GM19463 (cell line): ENCODE results near the gene VPS35.
"Not testable (repeated sequence)": the region's sequence is repeated elsewhere in the genome, so short reads cannot be mapped to it uniquely, and the experiment has no call there.

Experiments
- ATAC-seq: cut with Tn5 transposase; IDR thresholded peaks from one replicate; pipeline ENCODE4 v1.9.1; 2021; ENCODE audit warnings: mild to moderate bottlenecking, moderate library complexity; ENCODE audit not compliant: unreplicated experiment

VPS35 gene

GRCh38 chr16:46713634-46714033 lies 24.7 kb upstream of the VPS35 start:
- ATAC-seq = no peak

- no peak for ATAC-seq
Observed at GRCh38 chr16:46712911-46713310, 23.9 kb upstream of the VPS35 start.

GRCh38 chr16:46711106-46712058 lies 22.4 kb upstream of the VPS35 start:
- ATAC-seq = no peak

- no peak for ATAC-seq
Observed at GRCh38 chr16:46709469-46710005, 20.6 kb upstream of the VPS35 start.

GRCh38 chr16:46706642-46707041 lies 17.7 kb upstream of the VPS35 start:
- no peak for ATAC-seq

GRCh38 chr16:46702030-46702429 lies 13.1 kb upstream of the VPS35 start:
- ATAC-seq = no peak

- ATAC-seq = no peak
Observed at GRCh38 chr16:46701615-46702014, 12.6 kb upstream of the VPS35 start.

- ATAC-seq = no peak
Observed at GRCh38 chr16:46700048-46700447, 11.1 kb upstream of the VPS35 start.

- ATAC-seq = no peak
Observed at GRCh38 chr16:46696957-46697356, 8.0 kb upstream of the VPS35 start.

- no peak for ATAC-seq
Observed at GRCh38 chr16:46695937-46696336, 7.0 kb upstream of the VPS35 start.

GRCh38 chr16:46693598-46693997 lies 4.6 kb upstream of the VPS35 start:
- no peak for ATAC-seq

GRCh38 chr16:46691726-46692125 lies 2.7 kb upstream of the VPS35 start:
- no peak for ATAC-seq

- ATAC-seq = no peak
Observed at GRCh38 chr16:46690281-46691178, 1.6 kb upstream of the VPS35 start.

- ATAC-seq = peak; percentile 70
Observed at GRCh38 chr16:46689365-46690280, 645 bp upstream of the VPS35 start, which contains the start of gene ORC6. ORC6 (plus strand) TSS chr16:46689659; CDS start chr16:46689706, 47 bp downstream.

GRCh38 chr16:46688101-46688653 lies 801 bp downstream of the VPS35 start:
- ATAC-seq = no peak

GRCh38 chr16:46687486-46687885 lies 1.5 kb downstream of the VPS35 start:
- ATAC-seq = no peak

GRCh38 chr16:46686815-46687473 lies 2.0 kb downstream of the VPS35 start:
- no peak for ATAC-seq

- not testable (repeated sequence) for ATAC-seq
Observed at GRCh38 chr16:46681867-46682266, 7.1 kb downstream of the VPS35 start.

- ATAC-seq = not testable (repeated sequence)
Observed at GRCh38 chr16:46677943-46678342, 11.0 kb downstream of the VPS35 start.
